Stomach (tissue), 9 donors: Measurements from ENCODE around the gene CRYBB1. TPM values are rescaled to one million over a fixed set of nuclear protein-coding genes. Genes with fewer than 3 reads are reported as not detected.

Source experiments
- DNase-seq, 2 donors: peaks; one replicate each; pipeline versions ENCODE4 v3.0.0 to v3.0.0-alpha.2; 2013 to 2019
- H3K27ac ChIP-seq, 5 donors: fragments of 200-600 bp in 4 of 5; sonication (generic) in 4 of 5; one replicate each; pipeline ENCODE4 v1.5.1; 2013 to 2019; ENCODE audit warnings: mild to moderate bottlenecking in 1 of 5, moderate library complexity in 1 of 5
- H3K27me3 ChIP-seq, 3 donors: fragments of 200-600 bp; sonication (generic); one replicate each; pipeline ENCODE4 v1.5.1; 2017 to 2019; ENCODE audit warnings: mixed run types in 1 of 3
- H3K36me3 ChIP-seq, 4 donors: fragments of 200-600 bp; sonication (generic); 1 replicate in 3 of 4; 2 replicates in 1 of 4; pipeline ENCODE4 v1.5.1; 2016 to 2019
- H3K4me1 ChIP-seq, 4 donors: fragments of 200-600 bp; sonication (generic); one replicate each; pipeline ENCODE4 v1.5.1; 2016 to 2019
- H3K4me3 ChIP-seq, 4 donors: fragments of 200-600 bp; sonication (generic) in 3 of 4; one replicate each; pipeline ENCODE4 v1.5.1; 2016 to 2019; ENCODE audit warnings: mild to moderate bottlenecking in 1 of 4
- H3K9me3 ChIP-seq, 4 donors: fragments of 200-600 bp; sonication (generic); one replicate each; pipeline ENCODE4 v1.5.1; 2016 to 2019
- EP300 ChIP-seq: sonication (generic); formaldehyde crosslinking; IDR thresholded peaks from one replicate; pipeline ENCODE4 v1.6.1; 2017; ENCODE audit warnings: antibody characterized with exemption
- POLR2A ChIP-seq, 4 donors: fragments of 450-650 bp; IDR thresholded peaks; one replicate each; pipeline ENCODE4 v1.6.1; 2016; ENCODE audit warnings: antibody characterized with exemption in 4 of 4, control low read depth in 2 of 4, mild to moderate bottlenecking in 1 of 4, moderate library complexity in 1 of 4
- POLR2AphosphoS5 ChIP-seq, 3 donors: sonication (generic); formaldehyde crosslinking; IDR thresholded peaks; one replicate each; pipeline ENCODE4 v1.6.1; 2016; ENCODE audit warnings: antibody characterized with exemption in 3 of 3
- WGBS, 5 donors: extraction: QIAGEN DNeasy Blood & Tissue Kit in 3 of 5; methylation state at CpG; one replicate each; pipeline versions ENCODE4 v1.1.5 to v1.1.7; 2013 to 2018; 5-methylcytosine and 5-hydroxymethylcytosine counted together
- intact Hi-C: fragments of 100-400 bp; cut with DNase I; formaldehyde crosslinking; loops from one replicate; pipeline ENCODE4 v1.15.1; 2023; ENCODE audit warnings: low total_unique reads
- polyA plus RNA-seq, 3 donors: library from polyadenylated mRNA; stranded (reverse); fragments of 200-250 nt; gene quantifications; one replicate each; pipeline ENCODE4 v1.2.3, GENCODE V29; 2013
- total RNA-seq, 5 donors: library from RNA; depleted of rRNA; stranded (reverse); fragments of >200 nt; gene quantifications; one replicate each; pipeline versions ENCODE4 v1.1.0 to v1.2.3, GENCODE V29; 2014 to 2016
- TF ChIP-seq, protein P1 (sequence below), 7 experiments: fragments of 450-650 bp in 4 of 7; fragments of 200-600 bp in 3 of 7; sonication (generic) in 3 of 7; IDR thresholded peaks; one replicate each; pipeline ENCODE4 v1.5.1; 2016 to 2019; ENCODE audit warnings: antibody characterized with exemption in 7 of 7, control low read depth in 2 of 7, mild to moderate bottlenecking in 1 of 7
- donor health status: healthy with polysubstance abuse.
- donor health status: Bipolar disorder and iron deficiency.
- donor health status: healthy.

The CRYBB1 gene
- total and polyA plus RNA-seq, 8 donors = 0.20 to 1.2 (median 0.62) TPM; not detected in 4

- WGBS, 5 donors = 80 to 92% (median 87%) methylated on average over 4 of the region's 4 CpGs
- no peak for TF ChIP-seq EP300
- no peak for TF ChIP-seq POLR2AphosphoS5 (IDR thresholded peaks at IDR 0.05)
- TF ChIP-seq POLR2A (IDR thresholded peaks at IDR 0.05) = no peak
- TF ChIP-seq, protein P1, sequence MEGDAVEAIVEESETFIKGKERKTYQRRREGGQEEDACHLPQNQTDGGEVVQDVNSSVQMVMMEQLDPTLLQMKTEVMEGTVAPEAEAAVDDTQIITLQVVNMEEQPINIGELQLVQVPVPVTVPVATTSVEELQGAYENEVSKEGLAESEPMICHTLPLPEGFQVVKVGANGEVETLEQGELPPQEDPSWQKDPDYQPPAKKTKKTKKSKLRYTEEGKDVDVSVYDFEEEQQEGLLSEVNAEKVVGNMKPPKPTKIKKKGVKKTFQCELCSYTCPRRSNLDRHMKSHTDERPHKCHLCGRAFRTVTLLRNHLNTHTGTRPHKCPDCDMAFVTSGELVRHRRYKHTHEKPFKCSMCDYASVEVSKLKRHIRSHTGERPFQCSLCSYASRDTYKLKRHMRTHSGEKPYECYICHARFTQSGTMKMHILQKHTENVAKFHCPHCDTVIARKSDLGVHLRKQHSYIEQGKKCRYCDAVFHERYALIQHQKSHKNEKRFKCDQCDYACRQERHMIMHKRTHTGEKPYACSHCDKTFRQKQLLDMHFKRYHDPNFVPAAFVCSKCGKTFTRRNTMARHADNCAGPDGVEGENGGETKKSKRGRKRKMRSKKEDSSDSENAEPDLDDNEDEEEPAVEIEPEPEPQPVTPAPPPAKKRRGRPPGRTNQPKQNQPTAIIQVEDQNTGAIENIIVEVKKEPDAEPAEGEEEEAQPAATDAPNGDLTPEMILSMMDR (IDR thresholded peaks at IDR 0.05) = no peak
- intact Hi-C loops = no loop called here
- Histone ChIP-seq H3K27ac (no peak overlapping the region), H3K36me3 (no peaks in the 10 kb centered on the region), H3K4me1 (no peaks in the 10 kb centered on the region), H3K9me3 (no peaks in the 10 kb centered on the region), H3K27me3 (peaks cover 0 to 15% (median 0%) of the 10 kb centered on the region in 3 donors), H3K4me3 (no peak overlapping the region)
- no peak for DNase-seq
These were observed 15.7 kb downstream of the CRYBB1 start for GRCh38 chr22:26602127-26602526.

GRCh38 chr22:26601726-26602125 lies 16.1 kb downstream of the CRYBB1 start:
- Histone ChIP-seq H3K9me3 (no peaks in the 10 kb centered on the region), H3K4me1 (no peaks in the 10 kb centered on the region), H3K4me3 (no peak overlapping the region), H3K36me3 (no peaks in the 10 kb centered on the region), H3K27me3 (peaks cover 0 to 18% (median 0%) of the 10 kb centered on the region in 3 donors), H3K27ac (no peak overlapping the region)
- 80 to 88% (median 85%) methylated on average over 11 to 12 of the region's 12 CpGs for WGBS, 5 donors
- TF ChIP-seq, protein P1 (IDR thresholded peaks at IDR 0.05) = no peak
- no peak for TF ChIP-seq EP300
- TF ChIP-seq POLR2AphosphoS5 (IDR thresholded peaks at IDR 0.05) = no peak
- no peak for TF ChIP-seq POLR2A (IDR thresholded peaks at IDR 0.05)
- intact Hi-C loops = no loop called here
- DNase-seq = no peak

DNA sequence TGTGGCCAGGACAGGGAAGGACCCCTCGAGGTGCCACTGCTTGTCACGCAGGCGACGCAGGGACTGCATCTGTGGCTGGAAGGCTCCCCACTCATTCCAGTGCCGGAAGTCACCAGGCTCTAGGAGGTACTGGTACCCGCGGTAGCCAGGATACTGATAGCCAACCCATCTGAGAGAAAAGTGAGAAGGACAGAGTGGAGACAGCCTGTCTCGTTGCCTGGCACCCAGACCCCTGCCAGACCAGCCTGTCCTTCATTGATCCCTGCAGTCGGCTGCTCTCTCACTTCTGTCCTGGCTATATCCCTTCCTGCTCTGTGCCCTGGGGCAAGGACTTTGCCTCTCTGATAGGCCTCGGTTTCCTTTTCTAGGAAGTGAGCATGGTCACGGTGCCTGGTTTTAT lies 18.3 kb downstream of the CRYBB1 start:
- TF ChIP-seq POLR2AphosphoS5 (IDR thresholded peaks at IDR 0.05) (no peak), EP300 (no peak), POLR2A (IDR thresholded peaks at IDR 0.05) (no peak)
- TF ChIP-seq, protein P1 (IDR thresholded peaks at IDR 0.05) = no peak
- Histone ChIP-seq H3K4me1 (no peaks in the 10 kb centered on the region), H3K27me3 (peaks cover 0 to 20% (median 0%) of the 10 kb centered on the region in 3 donors), H3K9me3 (no peaks in the 10 kb centered on the region), H3K27ac (no peak overlapping the region), H3K36me3 (no peaks in the 10 kb centered on the region), H3K4me3 (no peak overlapping the region)
- DNase-seq = no peak
- WGBS, 5 donors = 81 to 85% (median 82%) methylated on average over 11 of the region's 11 CpGs
- intact Hi-C loops = no loop called here

DNA sequence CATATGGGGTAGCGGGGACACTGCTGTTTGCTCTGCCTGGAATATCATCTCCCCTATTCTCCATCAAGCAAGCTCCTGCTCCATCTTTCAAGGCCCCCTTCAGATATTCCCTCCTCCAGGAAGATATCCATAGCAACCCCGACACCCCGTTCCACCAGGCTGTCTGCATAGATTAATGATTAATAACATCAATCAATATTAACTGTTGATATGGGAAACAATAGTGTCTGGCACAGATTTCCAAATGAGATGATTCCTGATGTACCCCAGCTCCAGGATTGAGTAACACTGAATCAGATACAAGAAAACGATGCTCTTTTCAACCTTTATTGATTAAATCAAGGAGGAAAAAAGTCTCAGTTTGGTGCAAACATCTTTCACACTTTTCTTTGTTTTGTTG lies 20.3 kb downstream of the CRYBB1 start:
- 41 to 59% (median 54%) methylated on average over 4 of the region's 4 CpGs for WGBS, 5 donors
- H3K4me3 ChIP-seq = no peak overlapping the region
- H3K36me3 ChIP-seq = no peaks in the 10 kb centered on the region
- no peak overlapping the region for H3K27ac ChIP-seq
- no peak for TF ChIP-seq POLR2A (IDR thresholded peaks at IDR 0.05)
- TF ChIP-seq EP300 = no peak
- TF ChIP-seq POLR2AphosphoS5 (IDR thresholded peaks at IDR 0.05) = no peak
- TF ChIP-seq, protein P1 (IDR thresholded peaks at IDR 0.05) = no peak
- DNase-seq = no peak
- peaks cover 0 to 28% (median 0%) of the 10 kb centered on the region in 3 donors for H3K27me3 ChIP-seq
- H3K4me1 ChIP-seq = peaks cover 0 to 2% (median under 1%) of the 10 kb centered on the region in 4 donors
- intact Hi-C loops = no loop called here
- H3K9me3 ChIP-seq = no peaks in the 10 kb centered on the region
